Measurements from ENCODE around the gene SLC18A3. TPM values are rescaled to one million over a fixed set of nuclear protein-coding genes. Genes with fewer than 3 reads are reported as not detected.

Gene SLC18A3
- total RNA-seq, 1 donor from 2014 or later, result not detected

DNA sequence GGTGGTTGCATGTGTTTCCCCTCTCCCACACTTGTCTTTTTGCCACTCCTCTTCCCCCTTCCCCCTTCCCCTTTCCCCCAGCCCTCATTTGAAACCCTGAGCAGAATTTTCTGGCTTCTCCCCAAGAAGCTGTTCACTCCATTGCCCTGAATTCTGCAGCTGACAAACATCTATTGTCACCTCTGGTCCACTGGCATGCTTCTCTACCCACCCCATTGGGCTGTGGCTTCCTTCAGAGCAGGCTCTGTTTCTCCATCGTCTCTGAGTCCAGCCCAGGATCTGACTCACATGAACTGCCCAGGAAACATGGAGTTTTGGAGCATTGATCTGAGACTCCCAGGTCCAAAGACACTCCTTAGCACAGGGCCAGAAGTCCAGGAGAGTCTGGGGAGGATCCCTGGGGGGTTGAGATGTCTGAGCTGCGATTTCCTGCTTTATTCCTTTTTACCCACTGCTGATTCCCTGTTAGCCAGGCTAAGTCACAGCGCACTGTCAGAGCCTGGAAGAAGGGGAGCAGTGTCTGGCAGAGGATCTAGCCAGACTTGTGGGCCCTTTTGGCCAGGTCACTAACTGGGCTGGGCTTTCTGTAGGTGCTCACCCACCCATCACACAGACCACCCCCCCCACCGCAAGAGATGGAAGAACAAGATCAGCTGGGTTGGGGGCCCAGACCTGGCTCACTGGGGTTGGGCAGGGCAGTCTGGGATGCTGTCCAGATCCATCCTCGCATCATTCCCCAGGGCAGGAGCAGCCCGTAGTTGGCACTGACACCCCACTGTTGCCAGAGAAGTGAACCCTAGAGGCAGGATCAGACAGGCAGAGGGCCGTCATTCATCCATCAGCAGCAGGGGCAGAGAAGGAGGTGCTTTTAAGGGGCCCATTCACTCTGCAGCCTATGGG, 7.3 kb downstream of the SLC18A3 start:
- no peaks in the 10 kb centered on the region for H3K36me3 ChIP-seq (ENCODE audit: control insufficient read depth, insufficient read depth, low read length)
- peaks cover 36% of the 10 kb centered on the region for H3K27me3 ChIP-seq (ENCODE audit: control insufficient read depth, insufficient read depth, low read length)
- H3K4me3 ChIP-seq (ENCODE audit: low read depth, low read length), result no peak overlapping the region
- no peak for DNase-seq (ENCODE audit: low read depth)
- no peak for FAIRE-seq
- TF ChIP-seq, protein P1, sequence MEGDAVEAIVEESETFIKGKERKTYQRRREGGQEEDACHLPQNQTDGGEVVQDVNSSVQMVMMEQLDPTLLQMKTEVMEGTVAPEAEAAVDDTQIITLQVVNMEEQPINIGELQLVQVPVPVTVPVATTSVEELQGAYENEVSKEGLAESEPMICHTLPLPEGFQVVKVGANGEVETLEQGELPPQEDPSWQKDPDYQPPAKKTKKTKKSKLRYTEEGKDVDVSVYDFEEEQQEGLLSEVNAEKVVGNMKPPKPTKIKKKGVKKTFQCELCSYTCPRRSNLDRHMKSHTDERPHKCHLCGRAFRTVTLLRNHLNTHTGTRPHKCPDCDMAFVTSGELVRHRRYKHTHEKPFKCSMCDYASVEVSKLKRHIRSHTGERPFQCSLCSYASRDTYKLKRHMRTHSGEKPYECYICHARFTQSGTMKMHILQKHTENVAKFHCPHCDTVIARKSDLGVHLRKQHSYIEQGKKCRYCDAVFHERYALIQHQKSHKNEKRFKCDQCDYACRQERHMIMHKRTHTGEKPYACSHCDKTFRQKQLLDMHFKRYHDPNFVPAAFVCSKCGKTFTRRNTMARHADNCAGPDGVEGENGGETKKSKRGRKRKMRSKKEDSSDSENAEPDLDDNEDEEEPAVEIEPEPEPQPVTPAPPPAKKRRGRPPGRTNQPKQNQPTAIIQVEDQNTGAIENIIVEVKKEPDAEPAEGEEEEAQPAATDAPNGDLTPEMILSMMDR (IDR thresholded peaks at IDR 0.05; ENCODE audit: insufficient read depth, low read length, severe bottlenecking), result no peak

GRCh38 chr10:49618821-49619220, 8.7 kb downstream of the SLC18A3 start:
- FAIRE-seq (no peak), DNase-seq (ENCODE audit: low read depth) (no peak)
- H3K4me3 ChIP-seq (ENCODE audit: low read depth, low read length), result no peak overlapping the region
- TF ChIP-seq, protein P1 (IDR thresholded peaks at IDR 0.05; ENCODE audit: insufficient read depth, low read length, severe bottlenecking), result no peak
- H3K36me3 ChIP-seq (ENCODE audit: control insufficient read depth, insufficient read depth, low read length), result no peaks in the 10 kb centered on the region
- peaks cover 22% of the 10 kb centered on the region for H3K27me3 ChIP-seq (ENCODE audit: control insufficient read depth, insufficient read depth, low read length)

DNA sequence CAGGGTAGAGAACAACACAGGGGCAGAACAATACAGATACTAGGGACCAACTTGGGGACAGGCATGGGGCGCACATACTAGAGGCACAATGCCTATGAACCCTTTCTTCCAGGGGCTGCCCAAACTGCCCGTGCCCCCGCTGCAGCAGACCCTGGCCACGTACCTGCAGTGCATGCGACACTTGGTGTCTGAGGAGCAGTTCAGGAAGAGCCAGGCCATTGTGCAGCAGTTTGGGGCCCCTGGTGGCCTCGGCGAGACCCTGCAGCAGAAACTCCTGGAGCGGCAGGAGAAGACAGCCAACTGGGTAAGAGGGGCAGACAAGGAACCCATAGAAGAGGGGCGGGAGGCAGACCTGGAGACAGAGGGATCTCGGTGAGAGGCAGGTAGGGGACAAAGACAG, 9.5 kb downstream of the SLC18A3 start:
- H3K4me3 ChIP-seq (ENCODE audit: low read depth, low read length), result no peak overlapping the region
- FAIRE-seq, result no peak
- no peaks in the 10 kb centered on the region for H3K36me3 ChIP-seq (ENCODE audit: control insufficient read depth, insufficient read depth, low read length)
- peaks cover 17% of the 10 kb centered on the region for H3K27me3 ChIP-seq (ENCODE audit: control insufficient read depth, insufficient read depth, low read length)
- TF ChIP-seq, protein P1 (IDR thresholded peaks at IDR 0.05; ENCODE audit: insufficient read depth, low read length, severe bottlenecking), result no peak
- no peak for DNase-seq (ENCODE audit: low read depth)

DNA sequence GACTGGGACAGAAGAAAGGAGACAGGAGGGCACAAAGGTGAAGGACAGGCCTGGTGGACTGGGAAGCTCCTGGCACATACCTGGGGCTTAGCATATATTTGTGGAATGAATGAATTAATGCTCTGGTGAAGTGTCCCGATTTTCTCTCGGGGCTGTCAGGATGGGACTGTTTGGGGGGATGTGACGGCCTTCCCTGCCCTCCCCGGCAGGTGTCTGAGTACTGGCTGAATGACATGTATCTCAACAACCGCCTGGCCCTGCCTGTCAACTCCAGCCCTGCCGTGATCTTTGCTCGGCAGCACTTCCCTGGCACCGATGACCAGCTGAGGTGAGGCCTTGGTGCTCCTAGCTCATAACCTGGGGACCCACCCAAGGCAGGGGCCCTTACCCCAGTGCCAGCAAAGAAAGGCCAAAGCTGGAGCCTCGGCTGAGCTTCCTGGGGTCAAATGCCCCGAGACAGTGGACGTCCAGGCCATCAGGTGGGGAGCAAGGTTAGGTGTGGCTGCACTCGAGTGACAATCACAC, 10.2 kb downstream of the SLC18A3 start:
- FAIRE-seq (no peak), DNase-seq (ENCODE audit: low read depth) (no peak)
- Histone ChIP-seq H3K4me3 (ENCODE audit: low read depth, low read length) (no peak overlapping the region), H3K27me3 (ENCODE audit: control insufficient read depth, insufficient read depth, low read length) (peaks cover 10% of the 10 kb centered on the region), H3K36me3 (ENCODE audit: control insufficient read depth, insufficient read depth, low read length) (no peaks in the 10 kb centered on the region)
- TF ChIP-seq, protein P1 (IDR thresholded peaks at IDR 0.05; ENCODE audit: insufficient read depth, low read length, severe bottlenecking), result no peak

- no peak overlapping the region for H3K4me3 ChIP-seq (ENCODE audit: low read depth, low read length)
- no peaks in the 10 kb centered on the region for H3K36me3 ChIP-seq (ENCODE audit: control insufficient read depth, insufficient read depth, low read length)
- no peak for FAIRE-seq
- TF ChIP-seq, protein P1 (IDR thresholded peaks at IDR 0.05; ENCODE audit: insufficient read depth, low read length, severe bottlenecking), result no peak
- no peak for DNase-seq (ENCODE audit: low read depth)
- peaks cover 5% of the 10 kb centered on the region for H3K27me3 ChIP-seq (ENCODE audit: control insufficient read depth, insufficient read depth, low read length)
These were observed 10.8 kb downstream of the SLC18A3 start for GRCh38 chr10:49620841-49621378.

All from bronchial epithelial cell (primary cell).